ENCODE measurements around the gene LRMDA.

DNA sequence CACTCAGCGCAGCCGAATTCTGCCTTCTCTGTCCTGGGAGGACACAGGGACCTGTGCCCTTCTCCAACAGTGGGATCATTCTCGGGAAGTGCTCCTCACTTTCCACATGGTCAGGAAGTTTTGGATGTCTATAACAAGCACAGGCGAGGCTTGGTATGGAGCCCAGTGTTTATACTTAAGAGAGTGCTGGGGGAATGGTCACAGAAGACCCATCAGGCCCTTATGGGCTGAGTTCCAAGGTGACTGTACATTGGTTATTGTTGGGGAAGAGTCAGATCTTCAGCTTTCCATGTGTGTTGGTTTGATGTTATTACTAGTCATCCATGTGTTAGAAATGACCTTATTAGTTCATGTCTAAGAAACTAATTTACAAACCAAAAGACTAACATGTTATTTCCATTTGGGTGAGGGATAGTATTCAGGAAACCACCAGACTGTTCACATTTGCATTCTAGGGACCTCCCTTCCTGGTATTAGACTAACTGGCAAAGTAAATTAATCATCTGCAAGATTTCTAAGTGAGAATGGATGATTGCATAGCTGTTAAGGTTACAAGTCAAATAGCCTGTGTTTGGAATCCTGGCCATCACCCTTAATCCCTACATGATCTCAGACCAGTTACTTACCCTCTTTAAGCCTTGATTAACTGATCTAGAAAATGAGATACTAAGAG, 834.2 kb downstream of the LRMDA start:
- no peak for TF ChIP-seq POLR2A (IDR thresholded peaks at IDR 0.05; ENCODE audit: low read depth, low read length)
- TF ChIP-seq, protein P1, sequence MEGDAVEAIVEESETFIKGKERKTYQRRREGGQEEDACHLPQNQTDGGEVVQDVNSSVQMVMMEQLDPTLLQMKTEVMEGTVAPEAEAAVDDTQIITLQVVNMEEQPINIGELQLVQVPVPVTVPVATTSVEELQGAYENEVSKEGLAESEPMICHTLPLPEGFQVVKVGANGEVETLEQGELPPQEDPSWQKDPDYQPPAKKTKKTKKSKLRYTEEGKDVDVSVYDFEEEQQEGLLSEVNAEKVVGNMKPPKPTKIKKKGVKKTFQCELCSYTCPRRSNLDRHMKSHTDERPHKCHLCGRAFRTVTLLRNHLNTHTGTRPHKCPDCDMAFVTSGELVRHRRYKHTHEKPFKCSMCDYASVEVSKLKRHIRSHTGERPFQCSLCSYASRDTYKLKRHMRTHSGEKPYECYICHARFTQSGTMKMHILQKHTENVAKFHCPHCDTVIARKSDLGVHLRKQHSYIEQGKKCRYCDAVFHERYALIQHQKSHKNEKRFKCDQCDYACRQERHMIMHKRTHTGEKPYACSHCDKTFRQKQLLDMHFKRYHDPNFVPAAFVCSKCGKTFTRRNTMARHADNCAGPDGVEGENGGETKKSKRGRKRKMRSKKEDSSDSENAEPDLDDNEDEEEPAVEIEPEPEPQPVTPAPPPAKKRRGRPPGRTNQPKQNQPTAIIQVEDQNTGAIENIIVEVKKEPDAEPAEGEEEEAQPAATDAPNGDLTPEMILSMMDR (conservative IDR thresholded peaks at IDR 0.05; ENCODE audit: low read depth, low read length) = no peak
- TF ChIP-seq FOS (IDR thresholded peaks at IDR 0.05; ENCODE audit: low read depth, low read length) = no peak
- TF ChIP-seq SMC3 (IDR thresholded peaks at IDR 0.05; ENCODE audit: low read depth, low read length) = no peak
- TF ChIP-seq RCOR1 (IDR thresholded peaks at IDR 0.05; ENCODE audit: insufficient replicate concordance, low read length) = no peak
- TF ChIP-seq MAFK (IDR thresholded peaks at IDR 0.05; ENCODE audit: low read depth, low read length) = no peak
- TF ChIP-seq CEBPB (IDR thresholded peaks at IDR 0.05; ENCODE audit: low read depth, low read length) = no peak
- no peak for TF ChIP-seq MXI1 (IDR thresholded peaks at IDR 0.05; ENCODE audit: borderline replicate concordance, low read depth, low read length)
- TF ChIP-seq, protein P2, sequence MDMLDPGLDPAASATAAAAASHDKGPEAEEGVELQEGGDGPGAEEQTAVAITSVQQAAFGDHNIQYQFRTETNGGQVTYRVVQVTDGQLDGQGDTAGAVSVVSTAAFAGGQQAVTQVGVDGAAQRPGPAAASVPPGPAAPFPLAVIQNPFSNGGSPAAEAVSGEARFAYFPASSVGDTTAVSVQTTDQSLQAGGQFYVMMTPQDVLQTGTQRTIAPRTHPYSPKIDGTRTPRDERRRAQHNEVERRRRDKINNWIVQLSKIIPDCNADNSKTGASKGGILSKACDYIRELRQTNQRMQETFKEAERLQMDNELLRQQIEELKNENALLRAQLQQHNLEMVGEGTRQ (IDR thresholded peaks at IDR 0.05; ENCODE audit: low read depth, low read length) = no peak
- no peak for TF ChIP-seq BHLHE40 (IDR thresholded peaks at IDR 0.05; ENCODE audit: low read depth, low read length)
- no peak for TF ChIP-seq RAD21 (IDR thresholded peaks at IDR 0.05; ENCODE audit: low read length)
- no peak for TF ChIP-seq RFX5 (IDR thresholded peaks at IDR 0.05; ENCODE audit: low read depth, low read length)

Data from IMR-90 (cell line).